GM23248 (cell line): Measurements from ENCODE around the gene IGFALS. TPM values are rescaled to one million over a fixed set of nuclear protein-coding genes. Genes with fewer than 3 reads are reported as not detected.

Experiments used
- DNase-seq: peaks from one replicate; pipeline ENCODE4 v3.0.0-alpha.2; 2015
- H2AFZ ChIP-seq: fragments of 200-600 bp; sonication (generic); 2 replicates; pipeline ENCODE4 v1.6.1; 2016; ENCODE audit warnings: antibody characterized with exemption
- H3F3A ChIP-seq: fragments of 200-600 bp; sonication (generic); 2 replicates; pipeline ENCODE4 v1.6.1; 2016; ENCODE audit warnings: mild to moderate bottlenecking, antibody characterized with exemption, mixed run types; ENCODE audit not compliant: insufficient read depth
- H3K27ac ChIP-seq: fragments of 200-600 bp; sonication (generic); 2 replicates; pipeline ENCODE4 v1.5.1; 2016; ENCODE audit warnings: mild to moderate bottlenecking
- H3K27me3 ChIP-seq: fragments of 200-600 bp; sonication (generic); replicated peaks from 2 replicates; pipeline ENCODE4 v1.6.1; 2016; ENCODE audit warnings: mild to moderate bottlenecking; ENCODE audit not compliant: insufficient read depth
- H3K36me3 ChIP-seq: fragments of 200-600 bp; sonication (generic); 2 replicates; pipeline ENCODE4 v1.6.1; 2016; ENCODE audit warnings: low read depth, mild to moderate bottlenecking
- H3K4me1 ChIP-seq: fragments of 200-600 bp; sonication (generic); 2 replicates; pipeline ENCODE4 v1.6.1; 2016; ENCODE audit warnings: mild to moderate bottlenecking; ENCODE audit not compliant: insufficient read depth
- H3K4me2 ChIP-seq: fragments of 200-600 bp; sonication (generic); one replicate; pipeline ENCODE4 v1.6.1; 2016; ENCODE audit warnings: mild to moderate bottlenecking; ENCODE audit not compliant: unreplicated experiment
- H3K4me3 ChIP-seq: fragments of 200-600 bp; sonication (generic); 2 replicates; pipeline ENCODE4 v1.5.1; 2016; ENCODE audit warnings: mild to moderate bottlenecking
- H3K79me2 ChIP-seq: fragments of 200-600 bp; sonication (generic); 2 replicates; pipeline ENCODE4 v1.6.1; 2016; ENCODE audit warnings: mild to moderate bottlenecking; ENCODE audit not compliant: insufficient read depth
- H3K9ac ChIP-seq: fragments of 200-600 bp; sonication (generic); 2 replicates; pipeline ENCODE4 v1.6.1; 2016; ENCODE audit warnings: mild to moderate bottlenecking
- H3K9me2 ChIP-seq: fragments of 200-600 bp; sonication (generic); 2 replicates; pipeline ENCODE4 v1.6.1; 2016; ENCODE audit warnings: mixed run types, mild to moderate bottlenecking, moderate library complexity; ENCODE audit not compliant: insufficient read depth
- H3K9me3 ChIP-seq: fragments of 200-600 bp; sonication (generic); one replicate; pipeline ENCODE4 v1.6.1; 2017; ENCODE audit warnings: low read depth
- H4K20me1 ChIP-seq: fragments of 200-600 bp; sonication (generic); 2 replicates; pipeline ENCODE4 v1.6.0; 2016; ENCODE audit not compliant: insufficient read depth
- EZH2 ChIP-seq: fragments of 200-600 bp; sonication (generic); IDR thresholded peaks from 2 replicates; pipeline ENCODE4 v1.6.1; 2018; ENCODE audit warnings: antibody characterized with exemption, mild to moderate bottlenecking; ENCODE audit not compliant: insufficient read depth, poor library complexity, severe bottlenecking
- EZH2phosphoT487 ChIP-seq: fragments of 200-600 bp; sonication (generic); IDR thresholded peaks from 2 replicates; pipeline ENCODE4 v1.6.1; 2018; ENCODE audit warnings: antibody characterized with exemption, moderate library complexity, mild to moderate bottlenecking, low read depth; ENCODE audit not compliant: insufficient read depth
- WGBS, 2 experiments: methylation state at CpG; one replicate each; pipeline ENCODE4 v1.1.6; 2015 to 2017; ENCODE audit warnings: low lambda C conversion rate in 2 of 2, low coverage in 1 of 2; ENCODE audit errors: missing lambda C conversion rate in 2 of 2; 5-methylcytosine and 5-hydroxymethylcytosine counted together
- in situ Hi-C: fragments of 300-500 bp; cut with MboI; formaldehyde crosslinking; loops from 2 replicates; pipeline ENCODE4 v1.15.0; 2020
- polyA plus RNA-seq: library from polyadenylated mRNA; unstranded; fragments of >200 nt; fragmentation: Nextera tagmentation; extraction: Ambion mirVana; gene quantifications from 2 replicates; pipeline ENCODE4 v1.2.1, GENCODE V29; 2016
- total RNA-seq: library from RNA; depleted of rRNA; stranded (reverse); fragments of >200 nt; shearing (Covaris generic); gene quantifications from 2 replicates; pipeline ENCODE4 v1.2.3, GENCODE V29; 2014

Gene IGFALS
- total and polyA plus RNA-seq, 2 experiments from 2014 or later = not detected

GRCh38 chr16:1746693-1747195 lies 46.8 kb downstream of the IGFALS start:
- TF ChIP-seq EZH2phosphoT487 (no peak), EZH2 (no peak)
- no peaks in the 10 kb centered on the region for H4K20me1 ChIP-seq
- no peaks in the 10 kb centered on the region for H3K27me3 ChIP-seq
- H3K36me3 ChIP-seq = peaks cover 5% of the 10 kb centered on the region; the same call in 1 of the 2 replicates
- H3K9me3 ChIP-seq = no peaks in the 10 kb centered on the region
- no peaks in the 10 kb centered on the region for H3K79me2 ChIP-seq
- H3K27ac ChIP-seq = no peak overlapping the region
- in situ Hi-C loops = no loop called here
- H3K9ac ChIP-seq = no peak overlapping the region
- DNase-seq = no peak
- H2AFZ ChIP-seq = no peak overlapping the region
- WGBS, 2 experiments = 95 to 96% methylated on average over 30 to 31 of the region's 31 CpGs
- H3K4me1 ChIP-seq = peaks cover 11% of the 10 kb centered on the region
- no peak overlapping the region for H3K4me3 ChIP-seq
- H3K9me2 ChIP-seq = no peaks in the 10 kb centered on the region
- no peaks in the 10 kb centered on the region for H3F3A ChIP-seq
- H3K4me2 ChIP-seq = no peak overlapping the region

- 0 out of 2 replicates have a peak overlapping the region, but pooled peaks have one; percentile 24 for H3K27ac ChIP-seq
- peaks cover 5% of the 10 kb centered on the region; the same call in 1 of the 2 replicates for H3K36me3 ChIP-seq
- in situ Hi-C loops = no loop called here
- TF ChIP-seq EZH2phosphoT487 (no peak), EZH2 (no peak)
- H3F3A ChIP-seq = no peaks in the 10 kb centered on the region
- H3K9ac ChIP-seq = no peak overlapping the region
- H3K79me2 ChIP-seq = no peaks in the 10 kb centered on the region
- DNase-seq = no peak
- no peak overlapping the region for H3K4me3 ChIP-seq
- H3K4me1 ChIP-seq = peaks cover 11% of the 10 kb centered on the region
- H2AFZ ChIP-seq = no peak overlapping the region
- WGBS, 2 experiments = 95 to 96% methylated on average over 28 to 29 of the region's 29 CpGs
- no peaks in the 10 kb centered on the region for H3K27me3 ChIP-seq
- no peaks in the 10 kb centered on the region for H4K20me1 ChIP-seq
- no peaks in the 10 kb centered on the region for H3K9me2 ChIP-seq
- H3K9me3 ChIP-seq = no peaks in the 10 kb centered on the region
- H3K4me2 ChIP-seq = no peak overlapping the region
Measured at GRCh38 chr16:1745900-1746692, 47.4 kb downstream of the IGFALS start.

- H3K9ac ChIP-seq = no peak overlapping the region
- H4K20me1 ChIP-seq = no peaks in the 10 kb centered on the region
- in situ Hi-C loops = no loop called here
- peaks cover 11% of the 10 kb centered on the region for H3K4me1 ChIP-seq
- no peaks in the 10 kb centered on the region for H3K27me3 ChIP-seq
- no peak overlapping the region for H2AFZ ChIP-seq
- peaks cover 1% of the 10 kb centered on the region; the same call in 1 of the 2 replicates for H3K79me2 ChIP-seq
- H3K27ac ChIP-seq = peak overlapping the region; percentile 24; the same call in 1 of the 2 replicates
- no peaks in the 10 kb centered on the region for H3F3A ChIP-seq
- H3K36me3 ChIP-seq = no peaks in the 10 kb centered on the region; the same call in 1 of the 2 replicates
- DNase-seq = peak; percentile 74
- H3K9me2 ChIP-seq = no peaks in the 10 kb centered on the region
- no peak overlapping the region for H3K4me3 ChIP-seq
- H3K4me2 ChIP-seq = no peak overlapping the region
- WGBS, 2 experiments = 73% methylated on average over 24 to 25 of the region's 25 CpGs
- TF ChIP-seq EZH2 = no peak
- no peak for TF ChIP-seq EZH2phosphoT487
- no peaks in the 10 kb centered on the region for H3K9me3 ChIP-seq
Measured at GRCh38 chr16:1745181-1745899, 48.2 kb downstream of the IGFALS start.

DNA sequence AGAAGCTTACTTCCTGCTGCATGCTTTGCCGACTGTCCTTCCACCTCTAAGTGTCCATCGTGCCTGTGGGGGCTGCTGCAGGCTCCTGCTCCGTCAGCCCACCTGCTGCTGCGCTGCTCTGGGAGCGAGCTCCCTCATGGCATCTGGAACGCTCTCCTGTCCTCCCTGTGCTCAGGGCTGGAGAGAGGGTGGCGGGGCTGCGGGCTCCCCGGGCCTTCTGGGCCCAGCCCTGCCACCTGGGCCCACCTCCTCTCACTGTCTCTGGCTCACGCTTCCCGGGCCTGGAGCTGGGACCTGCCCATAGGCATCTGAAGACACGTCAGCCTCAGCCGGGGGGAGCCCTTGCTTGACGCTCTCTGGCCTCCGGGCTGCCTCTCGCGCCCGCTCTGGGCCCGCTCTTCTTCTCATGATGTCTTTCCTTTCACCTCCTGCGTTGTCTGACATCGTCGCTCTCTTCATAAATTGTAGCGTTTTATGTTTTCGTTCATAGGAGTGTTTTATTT lies 49.1 kb downstream of the IGFALS start:
- no peak overlapping the region for H3K27ac ChIP-seq
- H3K9me3 ChIP-seq = no peaks in the 10 kb centered on the region
- TF ChIP-seq EZH2 = no peak
- TF ChIP-seq EZH2phosphoT487 = no peak
- H3K4me3 ChIP-seq = no peak overlapping the region
- H3K4me2 ChIP-seq = no peak overlapping the region
- no peak overlapping the region for H2AFZ ChIP-seq
- no peaks in the 10 kb centered on the region for H3K9me2 ChIP-seq
- in situ Hi-C loops = no loop called here
- WGBS, 2 experiments = 95 to 96% methylated on average over 21 to 22 of the region's 24 CpGs
- DNase-seq = no peak
- H3K9ac ChIP-seq = no peak overlapping the region
- H4K20me1 ChIP-seq = no peaks in the 10 kb centered on the region
- H3K4me1 ChIP-seq = peaks cover 11% of the 10 kb centered on the region
- H3K79me2 ChIP-seq = peaks cover 4% of the 10 kb centered on the region; the same call in 1 of the 2 replicates
- H3K36me3 ChIP-seq = no peaks in the 10 kb centered on the region; the same call in 1 of the 2 replicates
- H3K27me3 ChIP-seq = no peaks in the 10 kb centered on the region
- no peaks in the 10 kb centered on the region for H3F3A ChIP-seq
